Liver (tissue), 3 donors: ENCODE measurements around the gene PEX5L.

ENCODE experiments used
- CTCF ChIP-seq: fragments of 150-350 bp; IDR thresholded peaks from 2 replicates; pipeline ENCODE4 v1.5.1; 2017; ENCODE audit warnings: improper control_type of control experiment, low read depth, low read length; ENCODE audit not compliant: missing input control
- EGR1 ChIP-seq, 2 donors: IDR thresholded peaks; 2 replicates each; pipeline ENCODE4 v1.6.1; 2016 to 2018; ENCODE audit warnings: antibody characterized with exemption in 2 of 2, low read depth in 2 of 2
- FOXA1 ChIP-seq: IDR thresholded peaks from 2 replicates; pipeline ENCODE4 v1.6.1; 2016; ENCODE audit warnings: antibody characterized with exemption
- GABPA ChIP-seq, 2 donors: IDR thresholded peaks in 1 of 2; conservative IDR thresholded peaks in 1 of 2; 2 replicates each; pipeline ENCODE4 v1.6.1; 2016; ENCODE audit warnings: antibody characterized with exemption in 2 of 2, mild to moderate bottlenecking in 1 of 2, moderate library complexity in 1 of 2
- HNF4A ChIP-seq, 2 donors: conservative IDR thresholded peaks; 2 replicates each; pipeline ENCODE4 v1.6.1; 2016; ENCODE audit warnings: antibody characterized with exemption in 2 of 2, mild to moderate bottlenecking in 2 of 2
- JUND ChIP-seq, 2 donors: IDR thresholded peaks; 2 replicates each; pipeline ENCODE4 v1.6.1; 2016; ENCODE audit warnings: antibody characterized with exemption in 2 of 2
- RAD21 ChIP-seq, 2 donors: IDR thresholded peaks; 2 replicates each; pipeline ENCODE4 v1.6.1; 2016; ENCODE audit warnings: antibody characterized with exemption in 2 of 2, mild to moderate bottlenecking in 2 of 2
- REST ChIP-seq: IDR thresholded peaks from 2 replicates; pipeline ENCODE4 v1.6.1; 2016; ENCODE audit warnings: antibody characterized with exemption, mild to moderate bottlenecking
- RXRA ChIP-seq, 2 donors: IDR thresholded peaks; 2 replicates each; pipeline ENCODE4 v1.6.1; 2017 to 2018; ENCODE audit warnings: antibody characterized with exemption in 2 of 2, mild to moderate bottlenecking in 1 of 2
- TAF1 ChIP-seq: conservative IDR thresholded peaks from 2 replicates; pipeline ENCODE4 v1.6.1; 2016; ENCODE audit warnings: antibody characterized with exemption, mild to moderate bottlenecking
- YY1 ChIP-seq: IDR thresholded peaks from 2 replicates; pipeline ENCODE4 v1.6.1; 2016; ENCODE audit warnings: antibody characterized with exemption, mild to moderate bottlenecking
- TF ChIP-seq, protein P1 (sequence below): IDR thresholded peaks from 2 replicates; pipeline ENCODE4 v1.6.1; 2016; ENCODE audit warnings: antibody characterized with exemption
- TF ChIP-seq, protein P2 (sequence below): IDR thresholded peaks from 2 replicates; pipeline ENCODE4 v1.6.1; 2016; ENCODE audit warnings: antibody characterized with exemption
- TF ChIP-seq, protein P3 (sequence below): IDR thresholded peaks from 2 replicates; pipeline ENCODE4 v1.6.1; 2016; ENCODE audit warnings: antibody characterized with exemption
- donor health status: healthy.
- donor health status: healthy.

- no peak for TF ChIP-seq FOXA1
- no peak for TF ChIP-seq CTCF
- TF ChIP-seq, protein P1, sequence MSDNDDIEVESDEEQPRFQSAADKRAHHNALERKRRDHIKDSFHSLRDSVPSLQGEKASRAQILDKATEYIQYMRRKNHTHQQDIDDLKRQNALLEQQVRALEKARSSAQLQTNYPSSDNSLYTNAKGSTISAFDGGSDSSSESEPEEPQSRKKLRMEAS, result no peak
- no peak for TF ChIP-seq YY1
- TF ChIP-seq TAF1, result no peak
- TF ChIP-seq REST, result no peak
- TF ChIP-seq EGR1 (IDR thresholded peaks at IDR 0.05; ENCODE audit: low read depth in 2 of 2), result no peak
- no peak for TF ChIP-seq RAD21 (IDR thresholded peaks at IDR 0.05)
- no peak for TF ChIP-seq RXRA (IDR thresholded peaks at IDR 0.05)
- TF ChIP-seq, protein P2, sequence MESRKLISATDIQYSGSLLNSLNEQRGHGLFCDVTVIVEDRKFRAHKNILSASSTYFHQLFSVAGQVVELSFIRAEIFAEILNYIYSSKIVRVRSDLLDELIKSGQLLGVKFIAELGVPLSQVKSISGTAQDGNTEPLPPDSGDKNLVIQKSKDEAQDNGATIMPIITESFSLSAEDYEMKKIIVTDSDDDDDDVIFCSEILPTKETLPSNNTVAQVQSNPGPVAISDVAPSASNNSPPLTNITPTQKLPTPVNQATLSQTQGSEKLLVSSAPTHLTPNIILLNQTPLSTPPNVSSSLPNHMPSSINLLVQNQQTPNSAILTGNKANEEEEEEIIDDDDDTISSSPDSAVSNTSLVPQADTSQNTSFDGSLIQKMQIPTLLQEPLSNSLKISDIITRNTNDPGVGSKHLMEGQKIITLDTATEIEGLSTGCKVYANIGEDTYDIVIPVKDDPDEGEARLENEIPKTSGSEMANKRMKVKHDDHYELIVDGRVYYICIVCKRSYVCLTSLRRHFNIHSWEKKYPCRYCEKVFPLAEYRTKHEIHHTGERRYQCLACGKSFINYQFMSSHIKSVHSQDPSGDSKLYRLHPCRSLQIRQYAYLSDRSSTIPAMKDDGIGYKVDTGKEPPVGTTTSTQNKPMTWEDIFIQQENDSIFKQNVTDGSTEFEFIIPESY, result no peak
- no peak for TF ChIP-seq GABPA (IDR thresholded peaks at IDR 0.05 in 1 of 2, conservative IDR thresholded peaks at IDR 0.05 in 1 of 2)
- TF ChIP-seq HNF4A (conservative IDR thresholded peaks at IDR 0.05), result no peak
- TF ChIP-seq JUND (IDR thresholded peaks at IDR 0.05), result no peak
- TF ChIP-seq, protein P3, sequence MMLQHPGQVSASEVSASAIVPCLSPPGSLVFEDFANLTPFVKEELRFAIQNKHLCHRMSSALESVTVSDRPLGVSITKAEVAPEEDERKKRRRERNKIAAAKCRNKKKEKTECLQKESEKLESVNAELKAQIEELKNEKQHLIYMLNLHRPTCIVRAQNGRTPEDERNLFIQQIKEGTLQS, result no peak
These were observed 41.9 kb upstream of the PEX5L start for GRCh38 chr3:180078592-180078991.
